ENCODE measurements around the gene ADAP1. TPM values are rescaled to one million over a fixed set of nuclear protein-coding genes. Genes with fewer than 3 reads are reported as not detected.

The ADAP1 gene
- total RNA-seq, 2 experiments from 2014 or later = 6.8 to 7.2 TPM

GRCh38 chr7:968205-969105 is 14.0 kb upstream of the ADAP1 start:
- H3K36me3 Mint-ChIP-seq (ENCODE audit: low read depth) = peaks cover 61% of the 10 kb centered on the region
- ATAC-seq (ENCODE audit: poor library complexity) (no peak), DNase-seq (no peak)
- no peaks in the 10 kb centered on the region for H3K9me3 Mint-ChIP-seq
- H3K27ac Mint-ChIP-seq = no peak overlapping the region
- Histone ChIP-seq H3K36me3 (ENCODE audit: insufficient read depth, low read length) (peaks cover 61% of the 10 kb centered on the region), H3K4me3 (ENCODE audit: low read length) (no peak overlapping the region), H3K27ac (ENCODE audit: low read depth in 1 of 2, low read length in 2 of 2) (no peak overlapping the region), H3K4me1 (ENCODE audit: insufficient read depth, low read length) (peaks cover 33% of the 10 kb centered on the region), H3K9me3 (ENCODE audit: control insufficient read depth in 1 of 2, insufficient read depth in 1 of 2, low read length in 2 of 2) (peaks cover 0 to 5% of the 10 kb centered on the region in 2 experiments), H3K27me3 (ENCODE audit: control insufficient read depth in 1 of 2, insufficient read depth in 2 of 2, low read length in 2 of 2) (no peaks in the 10 kb centered on the region)
- intact Hi-C loops (cut with DNase I, micrococcal nuclease) = no loop called here
- H3K4me3 Mint-ChIP-seq = peak overlapping the region; percentile 16
- ChIA-PET CTCF (no interaction called here), POLR2A (no interaction called here)
- no peak for TF ChIP-seq CTCF (IDR thresholded peaks at IDR 0.05)
- no peaks in the 10 kb centered on the region for H3K27me3 Mint-ChIP-seq
- peaks cover 39% of the 10 kb centered on the region for H3K4me1 Mint-ChIP-seq (ENCODE audit: low read depth)

GRCh38 chr7:967361-968082 is 13.0 kb upstream of the ADAP1 start:
- Histone ChIP-seq H3K4me3 (ENCODE audit: low read length) (no peak overlapping the region), H3K4me1 (ENCODE audit: insufficient read depth, low read length) (peaks cover 38% of the 10 kb centered on the region), H3K27me3 (ENCODE audit: control insufficient read depth in 1 of 2, insufficient read depth in 2 of 2, low read length in 2 of 2) (peaks cover 0 to 1% of the 10 kb centered on the region in 2 experiments), H3K9me3 (ENCODE audit: control insufficient read depth in 1 of 2, insufficient read depth in 1 of 2, low read length in 2 of 2) (peaks cover 0 to 9% of the 10 kb centered on the region in 2 experiments), H3K36me3 (ENCODE audit: insufficient read depth, low read length) (peaks cover 53% of the 10 kb centered on the region), H3K27ac (ENCODE audit: low read depth in 1 of 2, low read length in 2 of 2) (no peak overlapping the region)
- POLR2A ChIA-PET = interaction anchor here (1.7 kb wide), 1 partner anchor 44 kb away, joined by 5 read pairs; no protein-coding TSS in a partner anchor
- TF ChIP-seq CTCF (IDR thresholded peaks at IDR 0.05) = no peak
- no peak for ATAC-seq (ENCODE audit: poor library complexity)
- H3K4me3 Mint-ChIP-seq = peak overlapping the region; percentile 34
- H3K27ac Mint-ChIP-seq = peak overlapping the region; percentile 42
- DNase-seq = no peak
- no peaks in the 10 kb centered on the region for H3K9me3 Mint-ChIP-seq
- H3K36me3 Mint-ChIP-seq (ENCODE audit: low read depth) = peaks cover 58% of the 10 kb centered on the region
- H3K4me1 Mint-ChIP-seq (ENCODE audit: low read depth) = peaks cover 40% of the 10 kb centered on the region
- intact Hi-C loops (cut with DNase I, micrococcal nuclease) = no loop called here
- CTCF ChIA-PET = interaction anchor here (1.0 to 1.9 kb wide), 2 partner anchors 25 to 98 kb away, joined by 4 to 6 read pairs; no protein-coding TSS in a partner anchor
- H3K27me3 Mint-ChIP-seq = no peaks in the 10 kb centered on the region

- H3K27me3 ChIP-seq (ENCODE audit: control insufficient read depth in 1 of 2, insufficient read depth in 2 of 2, low read length in 2 of 2) = peaks cover 0 to 3% of the 10 kb centered on the region in 2 experiments
- Mint-ChIP-seq H3K4me3 (no peak overlapping the region), H3K27me3 (peaks cover 7% of the 10 kb centered on the region), H3K9me3 (no peaks in the 10 kb centered on the region), H3K36me3 (ENCODE audit: low read depth) (peaks cover 49% of the 10 kb centered on the region), H3K27ac (peak overlapping the region; percentile 27), H3K4me1 (ENCODE audit: low read depth) (peaks cover 40% of the 10 kb centered on the region)
- TF ChIP-seq CTCF (IDR thresholded peaks at IDR 0.05) = no peak
- H3K27ac ChIP-seq (ENCODE audit: low read depth in 1 of 2, low read length in 2 of 2) = no peak overlapping the region
- ATAC-seq (ENCODE audit: poor library complexity) = no peak
- DNase-seq = no peak
- POLR2A ChIA-PET = interaction anchor here (1.7 to 2.9 kb wide), 2 partner anchors 9 to 43 kb away, joined by 5 to 16 read pairs; partner anchors contain the start of gene COX19
- peaks cover 45% of the 10 kb centered on the region for H3K36me3 ChIP-seq (ENCODE audit: insufficient read depth, low read length)
- intact Hi-C loops (cut with DNase I, micrococcal nuclease) = no loop called here
- peaks cover 0 to 16% of the 10 kb centered on the region in 2 experiments for H3K9me3 ChIP-seq (ENCODE audit: control insufficient read depth in 1 of 2, insufficient read depth in 1 of 2, low read length in 2 of 2)
- peaks cover 41% of the 10 kb centered on the region for H3K4me1 ChIP-seq (ENCODE audit: insufficient read depth, low read length)
- CTCF ChIA-PET = interaction anchor here (0.9 to 1.9 kb wide), 3 partner anchors 8 to 99 kb away, joined by 3 to 6 read pairs (median 4); no protein-coding TSS in a partner anchor
- no peak overlapping the region for H3K4me3 ChIP-seq (ENCODE audit: low read length)
These were observed 12.0 kb upstream of the ADAP1 start for GRCh38 chr7:966291-967069.
